ENCODE results near the gene MAST2.

DNA sequence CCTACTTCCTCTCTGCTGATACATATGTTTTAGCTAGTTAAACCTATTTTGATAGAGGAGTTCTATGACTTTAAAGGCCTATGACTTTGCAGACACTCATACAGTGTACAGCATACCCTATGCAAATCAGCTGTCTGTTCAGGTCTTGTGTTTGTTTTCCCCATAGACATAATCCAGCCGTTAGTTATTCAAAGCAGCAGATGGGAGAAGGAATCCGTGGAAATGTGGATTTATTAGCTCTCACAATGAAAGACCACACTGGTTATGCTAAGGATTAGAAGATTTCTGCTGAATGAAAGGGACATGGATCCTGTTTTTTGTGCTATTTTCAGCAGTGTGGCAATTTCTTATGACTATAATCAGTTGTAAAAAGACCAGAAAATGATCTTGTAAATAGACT lies 59.8 kb downstream of the MAST2 start:
- TF ChIP-seq NUFIP1 (IDR thresholded peaks at IDR 0.05; ENCODE audit: partially characterized antibody) (no peak), JUN (IDR thresholded peaks at IDR 0.05; ENCODE audit: borderline replicate concordance, low read depth, low read length) (no peak), JUN (CRISPR knock-in tag; IDR thresholded peaks at IDR 0.05; ENCODE audit: borderline replicate concordance) (no peak), HMG20A (CRISPR knock-in tag; conservative IDR thresholded peaks at IDR 0.05) (no peak), EZH2 (IDR thresholded peaks at IDR 0.05; ENCODE audit: borderline replicate concordance, low read depth, low read length) (no peak), CTCF (IDR thresholded peaks at IDR 0.05 in 2 of 3, conservative IDR thresholded peaks at IDR 0.05 in 1 of 3; ENCODE audit: insufficient read depth in 2 of 3, low read depth in 1 of 3, low read length in 3 of 3) (no peak), ZNF184 (CRISPR knock-in tag; IDR thresholded peaks at IDR 0.05) (no peak), RHOXF2B (CRISPR knock-in tag; conservative IDR thresholded peaks at IDR 0.05) (no peak), HNRNPL (IDR thresholded peaks at IDR 0.05; ENCODE audit: low read depth, low read length) (no peak)
- TF ChIP-seq, protein P1, sequence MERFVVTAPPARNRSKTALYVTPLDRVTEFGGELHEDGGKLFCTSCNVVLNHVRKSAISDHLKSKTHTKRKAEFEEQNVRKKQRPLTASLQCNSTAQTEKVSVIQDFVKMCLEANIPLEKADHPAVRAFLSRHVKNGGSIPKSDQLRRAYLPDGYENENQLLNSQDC (CRISPR knock-in tag; IDR thresholded peaks at IDR 0.05): no peak
